ENCODE measurements around the gene CYB5A.

Gene CYB5A, protein sequence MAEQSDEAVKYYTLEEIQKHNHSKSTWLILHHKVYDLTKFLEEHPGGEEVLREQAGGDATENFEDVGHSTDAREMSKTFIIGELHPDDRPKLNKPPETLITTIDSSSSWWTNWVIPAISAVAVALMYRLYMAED

DNA sequence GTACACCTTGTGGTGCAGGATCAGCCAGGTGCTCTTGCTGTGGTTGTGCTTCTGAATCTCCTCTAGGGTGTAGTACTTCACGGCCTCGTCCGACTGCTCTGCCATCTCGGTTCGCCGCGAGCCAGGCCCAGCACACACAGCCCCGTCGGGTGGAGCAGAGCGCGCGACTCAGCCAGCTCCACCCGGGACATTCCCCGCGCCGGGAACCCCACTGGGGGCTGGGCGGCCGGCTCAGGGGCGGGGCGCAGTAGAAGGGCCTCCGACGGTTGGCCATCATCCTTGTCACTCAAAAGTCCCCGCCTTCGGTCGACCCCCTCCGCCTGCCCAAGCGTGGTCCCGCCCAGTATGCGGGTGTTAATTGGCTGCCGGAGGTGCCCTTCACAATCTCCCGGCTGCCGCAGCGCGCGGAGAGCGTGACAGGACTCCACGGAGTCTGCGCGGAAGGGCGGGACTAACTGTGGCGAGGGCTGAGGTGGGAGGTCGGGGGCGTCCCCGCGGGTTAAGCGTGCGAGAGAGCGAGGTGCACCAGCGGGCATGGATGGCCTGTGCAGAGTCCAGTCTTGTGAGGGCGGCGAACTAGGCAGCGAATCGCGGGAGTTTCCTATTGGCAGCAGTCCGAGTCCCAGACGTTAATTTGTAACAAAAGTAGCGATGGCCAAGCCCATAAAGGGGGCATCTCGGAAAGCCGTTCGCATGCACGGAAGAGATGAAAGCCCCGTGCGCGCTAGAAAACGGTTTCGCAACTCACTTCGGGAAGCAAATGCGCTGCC is at the start of gene CYB5A:
Gene CYB5A, minus strand, starts transcription at position 193 of the 770 bp plus-strand sequence. Its CDS starts 88 bp downstream, at position 105.
- TF ChIP-seq ZFX (IDR thresholded peaks at IDR 0.05) (no peak), CTCF (conservative IDR thresholded peaks at IDR 0.05) (no peak)
- H3K27ac ChIP-seq = peak within 1 kb of the TSS; percentile 90

- TF ChIP-seq ZFX (IDR thresholded peaks at IDR 0.05) (no peak), CTCF (conservative IDR thresholded peaks at IDR 0.05) (no peak)
- H3K27ac ChIP-seq = no peak overlapping the region
Observed at GRCh38 chr18:74337912-74338309, 46.1 kb upstream of the CYB5A start.

- no peak overlapping the region for H3K27ac ChIP-seq
- no peak for TF ChIP-seq CTCF (conservative IDR thresholded peaks at IDR 0.05)
- TF ChIP-seq ZFX (IDR thresholded peaks at IDR 0.05) = no peak
Observed at GRCh38 chr18:74337155-74337911, 45.6 kb upstream of the CYB5A start.

- TF ChIP-seq ZFX (IDR thresholded peaks at IDR 0.05) (no peak), CTCF (conservative IDR thresholded peaks at IDR 0.05) (no peak)
- no peak overlapping the region for H3K27ac ChIP-seq
Observed at GRCh38 chr18:74336656-74337055, 44.9 kb upstream of the CYB5A start.

GRCh38 chr18:74334242-74334893 is 42.6 kb upstream of the CYB5A start:
- H3K27ac ChIP-seq = no peak overlapping the region
- TF ChIP-seq ZFX (IDR thresholded peaks at IDR 0.05) (no peak), CTCF (conservative IDR thresholded peaks at IDR 0.05) (no peak)

DNA sequence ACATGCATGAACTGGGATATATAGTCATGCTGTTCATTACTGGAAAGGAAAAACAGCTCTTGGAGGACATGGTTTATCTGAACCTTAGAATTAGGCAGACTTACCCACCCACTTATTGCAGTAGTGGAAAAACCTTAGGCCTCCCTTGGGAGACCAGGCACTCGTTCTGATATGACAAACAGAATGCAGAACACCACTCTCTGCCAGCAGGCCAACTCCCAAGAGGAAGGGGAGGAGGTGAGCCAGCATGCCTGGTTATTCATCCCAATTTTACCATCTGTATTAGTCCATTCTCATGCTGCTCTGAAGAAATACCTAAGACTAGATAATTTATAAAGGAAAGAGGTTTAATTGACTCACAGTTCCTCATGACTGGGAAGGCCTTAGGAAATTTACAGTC is 41.3 kb upstream of the CYB5A start:
- TF ChIP-seq ZFX (IDR thresholded peaks at IDR 0.05) = no peak
- H3K27ac ChIP-seq = no peak overlapping the region

DNA sequence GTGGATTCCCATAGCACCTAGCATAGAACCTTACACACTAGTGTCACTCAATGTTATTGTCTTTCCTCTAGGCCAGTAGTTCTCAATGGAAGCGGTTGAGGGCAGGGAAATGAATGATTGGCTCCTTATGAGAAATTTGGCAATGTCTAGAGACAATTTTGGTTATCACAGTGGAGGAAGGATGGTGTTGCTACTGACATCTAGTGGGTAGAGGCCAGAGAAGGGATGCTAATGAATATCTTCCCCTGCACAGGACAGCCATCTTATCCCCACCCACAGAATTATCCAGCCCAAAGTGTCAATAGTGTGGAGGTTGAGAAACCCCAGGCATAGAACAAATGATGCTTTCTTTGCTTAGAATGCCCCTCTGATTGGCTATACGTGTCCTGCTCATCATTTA is 39.6 kb upstream of the CYB5A start:
- no peak overlapping the region for H3K27ac ChIP-seq
- TF ChIP-seq CTCF (conservative IDR thresholded peaks at IDR 0.05) = peak; percentile 59
- TF ChIP-seq ZFX (IDR thresholded peaks at IDR 0.05) = no peak
